ENCODE measurements around the gene GPBAR1.

- no peak for TF ChIP-seq CTCF (IDR thresholded peaks at IDR 0.05)
- TF ChIP-seq POLR2A (IDR thresholded peaks at IDR 0.05), result no peak
Observed at GRCh38 chr2:218234521-218234920, 26.3 kb upstream of the GPBAR1 start.
